Fibroblast of lung (primary cell): ENCODE data around the gene EFCAB6. TPM values are rescaled to one million over a fixed set of nuclear protein-coding genes. Genes with fewer than 3 reads are reported as not detected.

Experiments
- DNase-seq, 2 donors: peaks; one replicate each; pipeline versions ENCODE4 v3.0.0 to v3.0.0-alpha.2; 2010; ENCODE audit warnings: low read depth in 2 of 2
- H2AFZ ChIP-seq: 2 replicates; pipeline ENCODE4 v1.5.1; 2012; ENCODE audit warnings: low read length, control low read depth, inconsistent platforms
- H3K27ac ChIP-seq: 2 replicates; pipeline ENCODE4 v1.5.1; 2011; ENCODE audit warnings: low read length, control low read depth; ENCODE audit not compliant: insufficient read depth
- H3K27me3 ChIP-seq: 2 replicates; pipeline ENCODE4 v1.5.1; 2011; ENCODE audit warnings: mild to moderate bottlenecking, low read length; ENCODE audit not compliant: control insufficient read depth, insufficient read depth
- H3K36me3 ChIP-seq: 2 replicates; pipeline ENCODE4 v1.5.1; 2011; ENCODE audit warnings: low read length; ENCODE audit not compliant: control insufficient read depth, insufficient read depth
- H3K4me1 ChIP-seq: 2 replicates; pipeline ENCODE4 v1.5.1; 2011; ENCODE audit warnings: low read length; ENCODE audit not compliant: control insufficient read depth, insufficient read depth; ENCODE audit errors: extremely low read depth
- H3K4me2 ChIP-seq: 2 replicates; pipeline ENCODE4 v1.5.1; 2011; ENCODE audit warnings: low read length, control low read depth; ENCODE audit not compliant: insufficient read depth; ENCODE audit errors: extremely low read depth
- H3K4me3 ChIP-seq, 4 experiments: fragments of 200-600 bp in 1 of 4; sonication (generic) in 1 of 4; replicated peaks in 1 of 4; 2 replicates each; pipeline ENCODE4 v1.5.1; 2011 to 2016; ENCODE audit warnings: low read length in 4 of 4, low read depth in 3 of 4, mild to moderate bottlenecking in 3 of 4, control low read depth in 2 of 4, inconsistent platforms in 1 of 4, mixed read lengths in 1 of 4; ENCODE audit not compliant: insufficient read depth in 1 of 4; ENCODE audit errors: control extremely low read depth in 1 of 4
- H3K79me2 ChIP-seq: 2 replicates; pipeline ENCODE4 v1.5.1; 2012; ENCODE audit warnings: mild to moderate bottlenecking, low read length, inconsistent platforms; ENCODE audit not compliant: control insufficient read depth, insufficient read depth
- H3K9ac ChIP-seq: 2 replicates; pipeline ENCODE4 v1.5.1; 2011; ENCODE audit warnings: mild to moderate bottlenecking, low read length, control low read depth; ENCODE audit not compliant: insufficient read depth
- H3K9me3 ChIP-seq: 2 replicates; pipeline ENCODE4 v1.5.1; 2012; ENCODE audit warnings: low read depth, low read length; ENCODE audit not compliant: control insufficient read depth, insufficient read depth
- H4K20me1 ChIP-seq: 2 replicates; pipeline ENCODE4 v1.5.1; 2011; ENCODE audit warnings: low read length; ENCODE audit not compliant: control insufficient read depth, insufficient read depth; ENCODE audit errors: extremely low read depth
- CTCF ChIP-seq, 2 donors: IDR thresholded peaks in 1 of 2; conservative IDR thresholded peaks in 1 of 2; 1 replicate in 1 of 2; 2 replicates in 1 of 2; pipeline ENCODE4 v1.5.1; 2011 to 2012; ENCODE audit warnings: low read length in 2 of 2, control low read depth in 1 of 2, inconsistent platforms in 1 of 2, low read depth in 1 of 2, mild to moderate bottlenecking in 1 of 2
- EZH2 ChIP-seq: IDR thresholded peaks from 2 replicates; pipeline ENCODE4 v1.5.1; 2012; ENCODE audit warnings: low read length, control low read depth, mild to moderate bottlenecking; ENCODE audit errors: missing control alignments
- polyA plus RNA-seq, 2 donors: library from polyadenylated mRNA; depleted of rRNA in 1 of 2; stranded (reverse) in 1 of 2; unstranded in 1 of 2; fragments of >200 nt; gene quantifications; 2 replicates each; pipeline ENCODE4 v1.2.1, GENCODE V29; 2011 to 2012; ENCODE audit warnings: missing spikeins in 1 of 2
- total RNA-seq: library from RNA; depleted of rRNA; stranded (reverse); fragments of >200 nt; gene quantifications from 2 replicates; pipeline ENCODE4 v1.2.1, GENCODE V29; 2014

EFCAB6 gene
- total and polyA plus RNA-seq, 2 donors (not counting 1 experiment from before 2014, with no cell fraction given) = 1.0 to 1.5 TPM

- DNase-seq = no peak
- no peak overlapping the region for H2AFZ ChIP-seq
- TF ChIP-seq EZH2 = no peak
- H3K79me2 ChIP-seq = no peaks in the 10 kb centered on the region
- no peaks in the 10 kb centered on the region for H3K9me3 ChIP-seq
- no peaks in the 10 kb centered on the region for H3K36me3 ChIP-seq
- H3K4me1 ChIP-seq = no peaks in the 10 kb centered on the region
- H3K9ac ChIP-seq = no peak overlapping the region
- no peaks in the 10 kb centered on the region for H3K27me3 ChIP-seq
- H4K20me1 ChIP-seq = no peaks in the 10 kb centered on the region
- no peak overlapping the region for H3K27ac ChIP-seq
- no peak overlapping the region for H3K4me3 ChIP-seq
- H3K4me2 ChIP-seq = no peak overlapping the region
Observed at GRCh38 chr22:43704051-43704450, 108.1 kb downstream of the EFCAB6 start.

- H3K4me3 ChIP-seq = no peak overlapping the region
- no peaks in the 10 kb centered on the region for H3K36me3 ChIP-seq
- no peak for TF ChIP-seq CTCF (conservative IDR thresholded peaks at IDR 0.05 in 1 of 2, IDR thresholded peaks at IDR 0.05 in 1 of 2; ENCODE audit: low read depth in 1 of 2, low read length in 2 of 2)
- no peak for TF ChIP-seq EZH2
- no peaks in the 10 kb centered on the region for H3K4me1 ChIP-seq
- no peak overlapping the region for H3K27ac ChIP-seq
- no peaks in the 10 kb centered on the region for H3K9me3 ChIP-seq
- H4K20me1 ChIP-seq = no peaks in the 10 kb centered on the region
- no peak overlapping the region for H3K9ac ChIP-seq
- no peaks in the 10 kb centered on the region for H3K27me3 ChIP-seq
- no peaks in the 10 kb centered on the region for H3K79me2 ChIP-seq
- H2AFZ ChIP-seq = no peak overlapping the region
- H3K4me2 ChIP-seq = no peak overlapping the region
- DNase-seq = peak in 1 of 2 donors; percentile 1
Observed at GRCh38 chr22:43698403-43698802, 113.7 kb downstream of the EFCAB6 start.

GRCh38 chr22:43697894-43698293 is 114.2 kb downstream of the EFCAB6 start:
- DNase-seq = no peak
- Histone ChIP-seq H3K4me2 (no peak overlapping the region), H3K27ac (no peak overlapping the region), H3K9me3 (no peaks in the 10 kb centered on the region), H3K36me3 (no peaks in the 10 kb centered on the region), H2AFZ (no peak overlapping the region), H3K79me2 (no peaks in the 10 kb centered on the region), H4K20me1 (no peaks in the 10 kb centered on the region), H3K4me1 (no peaks in the 10 kb centered on the region), H3K4me3 (no peak overlapping the region), H3K27me3 (no peaks in the 10 kb centered on the region), H3K9ac (no peak overlapping the region)
- TF ChIP-seq CTCF (conservative IDR thresholded peaks at IDR 0.05 in 1 of 2, IDR thresholded peaks at IDR 0.05 in 1 of 2; ENCODE audit: low read depth in 1 of 2, low read length in 2 of 2) = no peak
- TF ChIP-seq EZH2 = no peak
